HCT116 (cell line): Measurements from ENCODE around the gene RPLP2.

ENCODE experiments used
- CEBPB ChIP-seq: IDR thresholded peaks from 2 replicates; pipeline ENCODE4 v1.6.1; 2012; ENCODE audit warnings: low read depth
- EZH2 ChIP-seq: fragments of 200-600 bp; sonication (generic); IDR thresholded peaks from 2 replicates; pipeline ENCODE4 v1.6.1; 2017; ENCODE audit warnings: antibody characterized with exemption, mixed run types
- EZH2phosphoT487 ChIP-seq: fragments of 200-600 bp; IDR thresholded peaks from 2 replicates; pipeline ENCODE4 v1.6.1; 2018; ENCODE audit warnings: antibody characterized with exemption, borderline replicate concordance
- JUND ChIP-seq: IDR thresholded peaks from 2 replicates; pipeline ENCODE4 v1.6.1; 2012
- POLR2A ChIP-seq: IDR thresholded peaks from 2 replicates; pipeline ENCODE4 v1.7.0; 2011; ENCODE audit warnings: borderline replicate concordance; ENCODE audit not compliant: insufficient read depth, insufficient read length; ENCODE audit errors: extremely low read depth
- TCF7L2 ChIP-seq: IDR thresholded peaks from 2 replicates; pipeline ENCODE4 v1.7.0; 2011; ENCODE audit warnings: borderline replicate concordance, inconsistent platforms; ENCODE audit not compliant: insufficient read depth, insufficient read length; ENCODE audit errors: extremely low read depth
- YY1 ChIP-seq: IDR thresholded peaks from 2 replicates; pipeline ENCODE4 v1.6.1; 2011; ENCODE audit warnings: low read length, low read depth, moderate library complexity, mild to moderate bottlenecking; ENCODE audit not compliant: insufficient replicate concordance; ENCODE audit errors: extremely low read depth
- TF ChIP-seq, protein P1 (sequence below), 3 experiments: fragments of 200-600 bp in 1 of 3; sonication (generic) in 1 of 3; IDR thresholded peaks in 2 of 3; conservative IDR thresholded peaks in 1 of 3; 2 replicates each; pipeline ENCODE4 v1.5.1; 2012 to 2017; ENCODE audit warnings: low read depth in 2 of 3, low read length in 2 of 3, antibody characterized with exemption in 1 of 3, borderline replicate concordance in 1 of 3, control low read depth in 1 of 3, mild to moderate bottlenecking in 1 of 3, mixed read lengths in 1 of 3, mixed run types in 1 of 3, moderate library complexity in 1 of 3; ENCODE audit not compliant: insufficient read depth in 1 of 3
- TF ChIP-seq, protein P2 (sequence below): IDR thresholded peaks from 2 replicates; pipeline ENCODE4 v1.6.1; 2012; ENCODE audit warnings: low read depth
- TF ChIP-seq, protein P3 (sequence below): IDR thresholded peaks from 2 replicates; pipeline ENCODE4 v1.6.1; 2012
- TF ChIP-seq, protein P4 (sequence below): IDR thresholded peaks from 2 replicates; pipeline ENCODE4 v1.6.1; 2012

DNA sequence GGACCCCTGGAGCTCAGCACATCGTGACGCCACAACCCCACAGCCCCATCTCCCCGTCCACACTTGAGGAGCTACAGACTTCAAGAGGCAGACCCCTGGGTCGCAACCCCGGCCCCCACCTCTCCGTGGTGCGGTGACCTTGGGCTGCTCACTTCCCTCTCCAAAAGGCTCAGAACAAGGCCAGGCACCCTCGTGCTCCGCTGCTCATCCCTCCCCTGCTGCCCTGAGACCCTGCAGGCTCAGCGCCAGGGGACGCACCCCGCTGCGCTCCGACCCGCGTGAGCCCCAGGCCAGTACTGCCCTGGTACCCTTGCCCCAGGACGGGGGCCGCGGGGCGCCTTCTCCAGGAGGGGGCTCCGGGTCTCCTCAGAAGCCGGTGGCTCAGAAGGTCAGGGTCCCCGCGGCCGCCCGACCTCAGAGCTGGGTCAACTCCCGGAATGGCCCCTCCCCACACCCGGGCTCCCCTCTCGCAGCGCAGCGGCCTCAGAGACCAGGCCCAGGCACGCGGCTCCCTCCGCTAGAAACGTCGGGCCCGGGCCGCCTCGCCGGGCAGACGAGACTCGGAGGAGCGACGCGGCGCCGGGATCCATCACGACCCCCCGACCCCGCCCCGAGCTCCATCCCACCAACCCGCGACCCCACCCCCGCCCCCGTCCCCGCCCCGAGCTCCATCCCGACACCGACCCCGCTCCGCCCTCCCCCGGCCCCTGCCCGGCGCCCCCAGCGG lies 33.0 kb upstream of the RPLP2 start:
- TF ChIP-seq YY1 (no peak), POLR2A (no peak), EZH2 (no peak), CEBPB (no peak), TCF7L2 (no peak), EZH2phosphoT487 (no peak), JUND (no peak)
- TF ChIP-seq, protein P1, sequence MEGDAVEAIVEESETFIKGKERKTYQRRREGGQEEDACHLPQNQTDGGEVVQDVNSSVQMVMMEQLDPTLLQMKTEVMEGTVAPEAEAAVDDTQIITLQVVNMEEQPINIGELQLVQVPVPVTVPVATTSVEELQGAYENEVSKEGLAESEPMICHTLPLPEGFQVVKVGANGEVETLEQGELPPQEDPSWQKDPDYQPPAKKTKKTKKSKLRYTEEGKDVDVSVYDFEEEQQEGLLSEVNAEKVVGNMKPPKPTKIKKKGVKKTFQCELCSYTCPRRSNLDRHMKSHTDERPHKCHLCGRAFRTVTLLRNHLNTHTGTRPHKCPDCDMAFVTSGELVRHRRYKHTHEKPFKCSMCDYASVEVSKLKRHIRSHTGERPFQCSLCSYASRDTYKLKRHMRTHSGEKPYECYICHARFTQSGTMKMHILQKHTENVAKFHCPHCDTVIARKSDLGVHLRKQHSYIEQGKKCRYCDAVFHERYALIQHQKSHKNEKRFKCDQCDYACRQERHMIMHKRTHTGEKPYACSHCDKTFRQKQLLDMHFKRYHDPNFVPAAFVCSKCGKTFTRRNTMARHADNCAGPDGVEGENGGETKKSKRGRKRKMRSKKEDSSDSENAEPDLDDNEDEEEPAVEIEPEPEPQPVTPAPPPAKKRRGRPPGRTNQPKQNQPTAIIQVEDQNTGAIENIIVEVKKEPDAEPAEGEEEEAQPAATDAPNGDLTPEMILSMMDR (IDR thresholded peaks at IDR 0.05 in 2 of 3, conservative IDR thresholded peaks at IDR 0.05 in 1 of 3; ENCODE audit: borderline replicate concordance in 1 of 3, insufficient read depth in 1 of 3, low read depth in 2 of 3, low read length in 2 of 3), result no peak
- TF ChIP-seq, protein P2, sequence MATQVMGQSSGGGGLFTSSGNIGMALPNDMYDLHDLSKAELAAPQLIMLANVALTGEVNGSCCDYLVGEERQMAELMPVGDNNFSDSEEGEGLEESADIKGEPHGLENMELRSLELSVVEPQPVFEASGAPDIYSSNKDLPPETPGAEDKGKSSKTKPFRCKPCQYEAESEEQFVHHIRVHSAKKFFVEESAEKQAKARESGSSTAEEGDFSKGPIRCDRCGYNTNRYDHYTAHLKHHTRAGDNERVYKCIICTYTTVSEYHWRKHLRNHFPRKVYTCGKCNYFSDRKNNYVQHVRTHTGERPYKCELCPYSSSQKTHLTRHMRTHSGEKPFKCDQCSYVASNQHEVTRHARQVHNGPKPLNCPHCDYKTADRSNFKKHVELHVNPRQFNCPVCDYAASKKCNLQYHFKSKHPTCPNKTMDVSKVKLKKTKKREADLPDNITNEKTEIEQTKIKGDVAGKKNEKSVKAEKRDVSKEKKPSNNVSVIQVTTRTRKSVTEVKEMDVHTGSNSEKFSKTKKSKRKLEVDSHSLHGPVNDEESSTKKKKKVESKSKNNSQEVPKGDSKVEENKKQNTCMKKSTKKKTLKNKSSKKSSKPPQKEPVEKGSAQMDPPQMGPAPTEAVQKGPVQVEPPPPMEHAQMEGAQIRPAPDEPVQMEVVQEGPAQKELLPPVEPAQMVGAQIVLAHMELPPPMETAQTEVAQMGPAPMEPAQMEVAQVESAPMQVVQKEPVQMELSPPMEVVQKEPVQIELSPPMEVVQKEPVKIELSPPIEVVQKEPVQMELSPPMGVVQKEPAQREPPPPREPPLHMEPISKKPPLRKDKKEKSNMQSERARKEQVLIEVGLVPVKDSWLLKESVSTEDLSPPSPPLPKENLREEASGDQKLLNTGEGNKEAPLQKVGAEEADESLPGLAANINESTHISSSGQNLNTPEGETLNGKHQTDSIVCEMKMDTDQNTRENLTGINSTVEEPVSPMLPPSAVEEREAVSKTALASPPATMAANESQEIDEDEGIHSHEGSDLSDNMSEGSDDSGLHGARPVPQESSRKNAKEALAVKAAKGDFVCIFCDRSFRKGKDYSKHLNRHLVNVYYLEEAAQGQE, result no peak
- TF ChIP-seq, protein P3, sequence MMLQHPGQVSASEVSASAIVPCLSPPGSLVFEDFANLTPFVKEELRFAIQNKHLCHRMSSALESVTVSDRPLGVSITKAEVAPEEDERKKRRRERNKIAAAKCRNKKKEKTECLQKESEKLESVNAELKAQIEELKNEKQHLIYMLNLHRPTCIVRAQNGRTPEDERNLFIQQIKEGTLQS, result no peak
- TF ChIP-seq, protein P4, sequence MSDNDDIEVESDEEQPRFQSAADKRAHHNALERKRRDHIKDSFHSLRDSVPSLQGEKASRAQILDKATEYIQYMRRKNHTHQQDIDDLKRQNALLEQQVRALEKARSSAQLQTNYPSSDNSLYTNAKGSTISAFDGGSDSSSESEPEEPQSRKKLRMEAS, result no peak
